Smooth muscle cell (in vitro differentiated cells): ENCODE measurements around the gene CYP46A1. TPM values are rescaled to one million over a fixed set of nuclear protein-coding genes. Genes with fewer than 3 reads are reported as not detected.

Experiments used
- DNase-seq: peaks from one replicate; lab custom pipeline; 2025; ENCODE audit not compliant: unreplicated experiment; lab: John Stamatoyannopoulos, UW
- H2AFZ ChIP-seq: fragments of 200-600 bp; sonication (generic); 2 replicates; pipeline ENCODE4 v1.6.0; 2016; ENCODE audit warnings: antibody characterized with exemption, low read depth, mild to moderate bottlenecking
- H3F3A ChIP-seq: fragments of 200-600 bp; sonication (generic); 2 replicates; pipeline ENCODE4 v1.6.0; 2017; ENCODE audit warnings: antibody characterized with exemption, low read depth
- H3K27ac ChIP-seq: fragments of 200-600 bp; sonication (generic); 2 replicates; pipeline ENCODE4 v1.5.1; 2016; ENCODE audit warnings: low read depth, mild to moderate bottlenecking
- H3K27me3 ChIP-seq: fragments of 200-600 bp; sonication (generic); 2 replicates; pipeline ENCODE4 v1.6.1; 2016; ENCODE audit warnings: low read depth, mild to moderate bottlenecking
- H3K36me3 ChIP-seq: fragments of 200-600 bp; sonication (generic); 2 replicates; pipeline ENCODE4 v1.5.1; 2016; ENCODE audit warnings: low read depth
- H3K4me1 ChIP-seq: fragments of 200-600 bp; sonication (generic); 2 replicates; pipeline ENCODE4 v1.5.1; 2016; ENCODE audit warnings: low read depth
- H3K4me2 ChIP-seq: fragments of 200-600 bp; sonication (generic); 2 replicates; pipeline ENCODE4 v1.6.0; 2016; ENCODE audit warnings: mild to moderate bottlenecking
- H3K4me3 ChIP-seq: fragments of 200-600 bp; sonication (generic); 2 replicates; pipeline ENCODE4 v1.5.1; 2016; ENCODE audit warnings: mild to moderate bottlenecking
- H3K79me2 ChIP-seq: fragments of 200-600 bp; sonication (generic); 2 replicates; pipeline ENCODE4 v1.6.0; 2016; ENCODE audit warnings: low read depth, mild to moderate bottlenecking
- H3K9ac ChIP-seq: fragments of 200-600 bp; sonication (generic); 2 replicates; pipeline ENCODE4 v1.6.0; 2016; ENCODE audit warnings: low read depth
- H3K9me3 ChIP-seq: fragments of 200-600 bp; sonication (generic); replicated peaks from 2 replicates; pipeline ENCODE4 v1.5.1; 2016; ENCODE audit warnings: low read depth
- H4K20me1 ChIP-seq: fragments of 200-600 bp; sonication (generic); 2 replicates; pipeline ENCODE4 v1.6.0; 2016; ENCODE audit warnings: low read depth
- whole genome bisulfite sequencing: methylation state at CpG from one replicate; pipeline ENCODE4 v1.1.7; 2016; ENCODE audit warnings: low lambda C conversion rate; 5-methylcytosine and 5-hydroxymethylcytosine counted together
- polyA plus RNA-seq: library from polyadenylated mRNA; unstranded; fragments of >200 nt; fragmentation: Nextera tagmentation; extraction: Ambion mirVana; gene quantifications from 2 replicates; pipeline ENCODE4 v1.2.1, GENCODE V29; 2016
- total RNA-seq: library from RNA; depleted of rRNA; stranded (reverse); fragments of >200 nt; gene quantifications from 2 replicates; pipeline ENCODE4 v1.2.3, GENCODE V29; 2014
- TF ChIP-seq, protein P1 (sequence below): fragments of 200-600 bp; sonication (generic); IDR thresholded peaks from 2 replicates; pipeline ENCODE4 v1.5.1; 2017; ENCODE audit warnings: borderline replicate concordance, mild to moderate bottlenecking, antibody characterized with exemption; ENCODE audit not compliant: insufficient read depth, poor library complexity, severe bottlenecking

Gene CYP46A1
- total and polyA plus RNA-seq, 2 experiments from 2014 or later = 0.63 to 1.0 TPM

GRCh38 chr14:99707921-99708320, 23.8 kb downstream of the CYP46A1 start:
- Histone ChIP-seq H3F3A (no peaks in the 10 kb centered on the region), H3K4me3 (no peak overlapping the region)
- DNase-seq = no peak

GRCh38 chr14:99708449-99708848, 24.4 kb downstream of the CYP46A1 start:
- Histone ChIP-seq H4K20me1 (no peaks in the 10 kb centered on the region), H3F3A (no peaks in the 10 kb centered on the region), H3K79me2 (no peaks in the 10 kb centered on the region), H3K27ac (no peak overlapping the region), H3K36me3 (no peaks in the 10 kb centered on the region), H3K9ac (no peak overlapping the region), H3K9me3 (peaks cover 4% of the 10 kb centered on the region), H3K27me3 (no peaks in the 10 kb centered on the region), H3K4me3 (no peak overlapping the region), H2AFZ (no peak overlapping the region), H3K4me1 (no peaks in the 10 kb centered on the region), H3K4me2 (no peak overlapping the region)
- no peak for DNase-seq
- 78% methylated on average over 7 of the region's 7 CpGs for WGBS
- TF ChIP-seq, protein P1, sequence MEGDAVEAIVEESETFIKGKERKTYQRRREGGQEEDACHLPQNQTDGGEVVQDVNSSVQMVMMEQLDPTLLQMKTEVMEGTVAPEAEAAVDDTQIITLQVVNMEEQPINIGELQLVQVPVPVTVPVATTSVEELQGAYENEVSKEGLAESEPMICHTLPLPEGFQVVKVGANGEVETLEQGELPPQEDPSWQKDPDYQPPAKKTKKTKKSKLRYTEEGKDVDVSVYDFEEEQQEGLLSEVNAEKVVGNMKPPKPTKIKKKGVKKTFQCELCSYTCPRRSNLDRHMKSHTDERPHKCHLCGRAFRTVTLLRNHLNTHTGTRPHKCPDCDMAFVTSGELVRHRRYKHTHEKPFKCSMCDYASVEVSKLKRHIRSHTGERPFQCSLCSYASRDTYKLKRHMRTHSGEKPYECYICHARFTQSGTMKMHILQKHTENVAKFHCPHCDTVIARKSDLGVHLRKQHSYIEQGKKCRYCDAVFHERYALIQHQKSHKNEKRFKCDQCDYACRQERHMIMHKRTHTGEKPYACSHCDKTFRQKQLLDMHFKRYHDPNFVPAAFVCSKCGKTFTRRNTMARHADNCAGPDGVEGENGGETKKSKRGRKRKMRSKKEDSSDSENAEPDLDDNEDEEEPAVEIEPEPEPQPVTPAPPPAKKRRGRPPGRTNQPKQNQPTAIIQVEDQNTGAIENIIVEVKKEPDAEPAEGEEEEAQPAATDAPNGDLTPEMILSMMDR = no peak

More at GRCh38 chr14:99707921-99708320, 23.8 kb downstream of the CYP46A1 start:
- Histone ChIP-seq H2AFZ (no peak overlapping the region), H3K27ac (no peak overlapping the region), H4K20me1 (no peaks in the 10 kb centered on the region), H3K4me2 (no peak overlapping the region), H3K27me3 (no peaks in the 10 kb centered on the region), H3K36me3 (no peaks in the 10 kb centered on the region), H3K79me2 (no peaks in the 10 kb centered on the region), H3K4me1 (no peaks in the 10 kb centered on the region), H3K9me3 (peaks cover 9% of the 10 kb centered on the region), H3K9ac (no peak overlapping the region)
- 99% methylated on average over 9 of the region's 9 CpGs for WGBS
- TF ChIP-seq, protein P1 = no peak

DNA sequence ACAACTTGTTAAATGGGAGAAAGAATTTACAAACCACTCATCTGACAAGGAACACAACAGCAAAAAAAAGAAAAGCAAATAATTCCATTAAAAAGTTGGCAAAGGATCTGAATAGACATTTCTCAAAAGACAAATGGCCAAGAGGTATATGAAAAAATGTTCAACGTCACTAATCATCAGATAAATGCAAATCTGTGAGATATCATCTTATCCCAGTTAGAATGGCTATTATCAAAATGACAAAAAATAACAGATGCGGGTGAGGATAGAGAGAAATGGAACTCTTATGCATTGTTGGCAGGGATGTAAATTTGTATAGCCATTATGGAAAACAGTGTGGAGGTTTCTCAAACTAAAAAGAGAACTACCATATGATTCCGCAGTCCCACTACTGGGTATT, 29.9 kb downstream of the CYP46A1 start:
- no peak for DNase-seq
- Histone ChIP-seq H3K79me2 (no peaks in the 10 kb centered on the region), H3K9me3 (peaks cover 4% of the 10 kb centered on the region), H4K20me1 (no peaks in the 10 kb centered on the region), H3K36me3 (no peaks in the 10 kb centered on the region), H3K4me2 (no peak overlapping the region), H3K9ac (no peak overlapping the region), H3K27ac (no peak overlapping the region), H3F3A (no peaks in the 10 kb centered on the region), H3K27me3 (no peaks in the 10 kb centered on the region), H2AFZ (no peak overlapping the region), H3K4me3 (no peak overlapping the region), H3K4me1 (peaks cover 5% of the 10 kb centered on the region)
- TF ChIP-seq, protein P1 = no peak
- 95% methylated on average over 3 of the region's 3 CpGs for WGBS

- H3K4me3 ChIP-seq = no peak overlapping the region
- 90% methylated on average over 24 of the region's 24 CpGs for WGBS
Observed at GRCh38 chr14:99715266-99716000, 31.3 kb downstream of the CYP46A1 start.

More at GRCh38 chr14:99715266-99716000, 31.3 kb downstream of the CYP46A1 start:
- peaks cover 5% of the 10 kb centered on the region for H3K4me1 ChIP-seq
- no peaks in the 10 kb centered on the region for H4K20me1 ChIP-seq
- H3F3A ChIP-seq = no peaks in the 10 kb centered on the region
- no peak overlapping the region for H3K27ac ChIP-seq
- no peaks in the 10 kb centered on the region for H3K27me3 ChIP-seq
- TF ChIP-seq, protein P1 = no peak
- no peaks in the 10 kb centered on the region for H3K36me3 ChIP-seq
- no peaks in the 10 kb centered on the region for H3K79me2 ChIP-seq
- DNase-seq = no peak
- H2AFZ ChIP-seq = no peak overlapping the region
- no peak overlapping the region for H3K9ac ChIP-seq
- H3K4me2 ChIP-seq = no peak overlapping the region
- peaks cover 4% of the 10 kb centered on the region for H3K9me3 ChIP-seq
